Activated CD8-positive, alpha-beta T cell treated with anti-CD3 and anti-CD28 coated beads, Interleukin-2, amount 10 ng/mL, durations not matched to agents 7 days and 5 days (primary cell): ENCODE results near the gene STARD3NL. TPM values are rescaled to one million over a fixed set of nuclear protein-coding genes. Genes with fewer than 3 reads are reported as not detected.
A peak's percentile ranks its signal among the peaks of the same experiment; 100 is the strongest.
"Not testable (repeated sequence)": the region's sequence is repeated elsewhere in the genome, so short reads cannot be mapped to it uniquely, and the experiment has no call there.

Experiments used
- ATAC-seq: fragments of 150-1000 bp; cut with Tn5 transposase; one replicate; pipeline ENCODE4 v1.10.0; 2021; ENCODE audit warnings: moderate library complexity
- CTCF ChIA-PET: fragments of 350-600 bp; sonication (Branson Sonifier 250); formaldehyde crosslinking; loops from one replicate; lab custom pipeline; 2021; ENCODE audit warnings: antibody characterized with exemption; lab: Charles Lee
- POLR2A ChIA-PET: fragments of 350-600 bp; sonication (Branson Sonifier 250); formaldehyde crosslinking; loops from one replicate; lab custom pipeline; 2021; ENCODE audit warnings: antibody characterized with exemption; lab: Charles Lee
- DNase-seq: peaks from one replicate; pipeline ENCODE4 v3.0.0-alpha.2; 2020
- H3K27ac Mint-ChIP-seq: one replicate; pipeline ENCODE4 v1.8.0; 2021; ENCODE audit warnings: mild to moderate bottlenecking, mixed read lengths
- H3K27me3 Mint-ChIP-seq: one replicate; pipeline ENCODE4 v1.8.0; 2021; ENCODE audit warnings: low read depth, mixed read lengths
- H3K36me3 Mint-ChIP-seq: one replicate; pipeline ENCODE4 v1.8.0; 2021; ENCODE audit warnings: low read depth, mixed read lengths
- H3K4me1 Mint-ChIP-seq: one replicate; pipeline ENCODE4 v1.8.0; 2021; ENCODE audit warnings: low read depth, mixed read lengths
- H3K4me3 Mint-ChIP-seq: one replicate; pipeline ENCODE4 v1.8.0; 2021; ENCODE audit warnings: mild to moderate bottlenecking, mixed read lengths
- H3K9me3 Mint-ChIP-seq: one replicate; pipeline ENCODE4 v1.8.0; 2022; ENCODE audit warnings: mixed read lengths; ENCODE audit not compliant: insufficient read depth
- total RNA-seq, 2 experiments: library from RNA; stranded (reverse); gene quantifications; one replicate each; pipeline ENCODE4 v1.2.3, GENCODE V29; 2021

Gene STARD3NL
- total RNA-seq, 2 experiments from 2014 or later, result 24.1 to 25.8 TPM

DNA sequence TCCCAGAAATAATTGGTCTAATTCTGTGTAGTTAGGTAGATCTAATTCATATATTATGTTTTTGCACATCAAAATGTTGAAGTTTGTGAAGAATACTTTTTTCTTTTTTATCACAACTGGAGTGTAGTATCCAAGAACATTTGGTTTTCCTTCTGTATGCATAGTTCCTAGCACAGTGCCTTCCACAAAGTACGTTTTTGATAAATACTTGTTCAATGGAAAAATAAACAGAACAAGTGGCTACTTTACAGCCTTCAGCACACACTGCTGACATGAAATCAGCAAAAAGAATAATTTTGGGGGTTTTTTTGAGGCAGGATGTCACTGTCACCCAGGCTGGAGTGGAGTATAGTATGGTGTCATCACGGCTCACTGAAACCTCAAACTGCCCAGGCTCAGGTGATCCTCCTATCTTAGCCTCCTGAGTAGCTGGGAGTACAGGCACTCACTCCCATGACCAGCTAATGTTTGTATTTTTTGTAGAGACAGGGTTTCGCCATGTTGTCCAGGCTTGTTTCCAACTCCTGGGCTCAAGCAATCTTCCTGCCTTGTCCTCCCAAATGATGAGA is 67.4 kb downstream of the STARD3NL start:
- no peaks in the 10 kb centered on the region for H3K9me3 Mint-ChIP-seq
- ChIA-PET CTCF (interaction anchor here (0.6 to 2.0 kb wide), 3 partner anchors 11 to 122 kb away, joined by 3 to 7 read pairs (median 3); no protein-coding TSS in a partner anchor), POLR2A (interaction anchor here (0.6 kb wide), 1 partner anchor 1706 kb away, joined by 3 read pairs; no protein-coding TSS in a partner anchor)
- DNase-seq, result no peak
- no peaks in the 10 kb centered on the region for H3K27me3 Mint-ChIP-seq
- peak overlapping the region; percentile 80 for H3K27ac Mint-ChIP-seq
- peaks cover 76% of the 10 kb centered on the region for H3K36me3 Mint-ChIP-seq
- peaks cover 38% of the 10 kb centered on the region for H3K4me1 Mint-ChIP-seq
- peak; percentile 57 for ATAC-seq
- peak overlapping the region; percentile 40 for H3K4me3 Mint-ChIP-seq

DNA sequence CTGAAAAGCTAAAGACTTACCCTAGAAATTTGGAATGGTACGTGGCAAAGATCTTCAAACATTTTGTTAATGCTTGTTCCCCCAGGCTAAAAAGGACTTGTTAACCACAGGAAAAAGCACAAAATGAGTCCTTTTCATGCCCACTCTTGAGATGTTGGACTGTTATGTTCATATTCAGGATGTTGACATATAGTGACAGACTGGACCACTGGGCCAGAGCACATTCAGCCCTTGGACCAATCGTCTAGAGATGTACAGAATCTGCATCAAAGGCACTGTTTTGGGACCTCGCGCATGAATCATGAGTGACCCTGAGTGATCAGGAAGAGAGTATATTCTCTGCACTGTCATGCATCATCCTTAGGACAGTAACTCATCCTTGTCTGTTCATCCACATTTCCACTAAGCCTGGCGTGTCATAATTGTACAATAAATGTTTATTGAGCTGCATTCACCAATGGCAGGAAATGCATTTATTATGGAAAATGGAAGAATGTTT is 70.1 kb downstream of the STARD3NL start:
- ATAC-seq, result no peak
- H3K9me3 Mint-ChIP-seq, result no peaks in the 10 kb centered on the region
- no peak for DNase-seq
- peak overlapping the region; percentile 48 for H3K27ac Mint-ChIP-seq
- CTCF ChIA-PET, result interaction anchor here (2.8 kb wide), 1 partner anchor 32 kb away, joined by 7 read pairs; no protein-coding TSS in a partner anchor
- POLR2A ChIA-PET, result interaction anchor here (0.8 kb wide), 1 partner anchor 15 kb away, joined by 3 read pairs; no protein-coding TSS in a partner anchor
- H3K36me3 Mint-ChIP-seq, result peaks cover 69% of the 10 kb centered on the region
- H3K27me3 Mint-ChIP-seq, result no peaks in the 10 kb centered on the region
- peak overlapping the region; percentile 42 for H3K4me3 Mint-ChIP-seq
- peaks cover 41% of the 10 kb centered on the region for H3K4me1 Mint-ChIP-seq

DNA sequence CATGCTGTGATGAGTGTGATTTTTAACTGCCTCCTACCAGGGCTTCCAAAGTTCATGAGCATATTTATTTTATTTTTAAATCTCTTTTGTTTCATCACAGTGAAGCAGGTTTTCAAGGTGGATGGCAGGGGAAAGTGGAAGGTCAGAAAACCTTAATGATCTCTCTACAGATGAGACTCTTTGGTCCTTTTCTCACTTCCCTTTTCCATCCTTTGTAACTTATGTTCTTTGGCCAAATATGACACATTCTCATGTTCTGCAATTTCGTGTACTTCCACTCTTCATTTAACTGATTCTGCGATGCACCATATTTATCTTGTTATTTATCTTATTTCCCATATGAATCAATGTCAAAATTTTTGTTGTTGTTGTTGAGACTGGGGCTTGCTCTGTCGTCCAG is 71.8 kb downstream of the STARD3NL start:
- ChIA-PET POLR2A (interaction anchor here (1.0 kb wide), 1 partner anchor 85 kb away, joined by 3 read pairs; no protein-coding TSS in a partner anchor), CTCF (interaction anchor here (0.9 to 1.8 kb wide), 3 partner anchors 34 to 86 kb away, joined by 3 to 4 read pairs (median 4); no protein-coding TSS in a partner anchor)
- peaks cover 60% of the 10 kb centered on the region for H3K36me3 Mint-ChIP-seq
- H3K27me3 Mint-ChIP-seq, H3K9me3 Mint-ChIP-seq, ATAC-seq, DNase-seq: not testable (repeated sequence)
- peak overlapping the region; percentile 65 for H3K27ac Mint-ChIP-seq
- H3K4me1 Mint-ChIP-seq, result peaks cover 38% of the 10 kb centered on the region
- peak overlapping the region; percentile 74 for H3K4me3 Mint-ChIP-seq

DNA sequence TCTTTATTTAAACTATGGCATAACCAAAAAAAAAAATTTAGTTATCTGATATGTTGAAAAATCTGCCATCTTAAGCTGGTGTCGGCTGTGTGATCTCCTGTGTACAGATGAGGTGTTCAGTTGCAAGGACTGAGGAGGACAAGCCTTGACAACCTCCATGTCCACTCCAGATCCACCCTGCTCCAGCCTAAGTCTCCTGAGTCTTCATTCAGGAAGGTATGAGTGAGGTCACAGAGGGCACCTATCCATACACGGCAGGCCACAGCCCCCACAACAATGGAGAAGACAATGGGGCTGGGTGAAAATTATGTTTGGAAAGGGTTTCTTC is 79.3 kb downstream of the STARD3NL start:
- ATAC-seq, result no peak
- peaks cover 1% of the 10 kb centered on the region for H3K4me1 Mint-ChIP-seq
- no peak for DNase-seq
- no peaks in the 10 kb centered on the region for H3K27me3 Mint-ChIP-seq
- ChIA-PET CTCF (interaction anchor here (1.1 kb wide), 1 partner anchor 78 kb away, joined by 4 read pairs; no protein-coding TSS in a partner anchor), POLR2A (no interaction called here)
- peaks cover 23% of the 10 kb centered on the region for H3K36me3 Mint-ChIP-seq
- H3K27ac Mint-ChIP-seq, result no peak overlapping the region
- H3K9me3 Mint-ChIP-seq, result no peaks in the 10 kb centered on the region
- no peak overlapping the region for H3K4me3 Mint-ChIP-seq

DNA sequence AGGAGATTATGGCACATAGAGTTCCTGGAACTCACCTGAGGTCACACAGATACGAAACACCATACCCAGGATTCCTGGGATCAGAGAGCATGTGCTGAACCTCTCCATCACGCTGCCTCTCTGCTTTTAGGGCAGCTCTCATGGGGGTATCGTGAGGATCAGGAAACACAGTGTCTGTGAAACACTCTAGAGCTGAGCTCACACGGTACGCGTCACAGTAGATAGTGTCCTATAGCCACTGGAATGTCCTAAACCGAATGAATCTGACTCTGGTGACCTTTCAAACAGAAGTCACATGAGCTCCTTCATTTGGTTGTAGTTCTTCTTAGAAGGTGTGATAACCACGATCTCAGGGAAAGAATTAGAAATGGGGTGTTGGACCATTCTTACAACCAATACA is 81.1 kb downstream of the STARD3NL start:
- H3K36me3 Mint-ChIP-seq, result peaks cover 19% of the 10 kb centered on the region
- POLR2A ChIA-PET, ATAC-seq, CTCF ChIA-PET, H3K4me3 Mint-ChIP-seq, H3K9me3 Mint-ChIP-seq, H3K27ac Mint-ChIP-seq, DNase-seq, H3K4me1 Mint-ChIP-seq, H3K27me3 Mint-ChIP-seq: not testable (repeated sequence)

DNA sequence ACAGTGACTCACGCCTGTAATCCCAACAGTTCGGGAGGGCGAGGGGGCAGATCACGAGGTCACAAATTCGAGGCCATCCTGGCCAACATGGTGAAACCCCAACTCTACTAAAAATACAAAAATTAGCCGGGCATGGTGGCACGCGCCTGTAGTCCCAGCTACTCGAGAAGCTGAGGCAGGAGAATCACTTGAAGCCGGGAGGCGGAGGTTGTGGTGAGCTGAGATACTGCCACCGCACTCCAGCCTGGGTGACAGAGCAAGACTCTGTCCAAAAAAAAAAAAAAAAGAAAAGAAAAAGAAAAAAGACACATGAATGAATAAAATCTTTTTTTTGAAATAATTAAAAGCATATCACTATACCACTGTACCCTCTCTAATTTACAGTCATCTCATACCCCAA is 83.6 kb downstream of the STARD3NL start:
- CTCF ChIA-PET, result interaction anchor here (1.3 kb wide), 1 partner anchor 74 kb away, joined by 3 read pairs; no protein-coding TSS in a partner anchor
- ATAC-seq, H3K27me3 Mint-ChIP-seq, DNase-seq, POLR2A ChIA-PET, H3K9me3 Mint-ChIP-seq, H3K27ac Mint-ChIP-seq, H3K4me1 Mint-ChIP-seq: not testable (repeated sequence)
- Mint-ChIP-seq H3K4me3 (peak overlapping the region; percentile 17), H3K36me3 (peaks cover 22% of the 10 kb centered on the region)

DNA sequence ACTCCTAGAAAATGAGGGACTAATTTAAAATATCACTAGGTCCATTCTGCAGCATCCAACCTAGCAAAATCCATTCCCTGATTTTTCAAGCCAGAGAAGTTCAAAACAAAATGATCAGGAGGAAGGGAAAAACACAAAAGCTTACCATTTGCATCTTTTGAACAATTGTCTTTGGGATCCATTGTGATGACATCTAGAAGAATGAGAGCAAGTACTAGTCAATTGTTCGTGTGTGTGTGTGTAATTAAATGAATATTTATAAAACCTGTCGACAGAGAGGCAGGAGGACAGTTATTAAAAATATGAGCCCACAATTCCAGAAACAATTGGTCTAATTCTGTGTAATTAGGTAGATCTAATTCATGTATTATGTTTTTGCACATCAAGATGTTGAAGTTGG is 84.0 kb downstream of the STARD3NL start:
- H3K9me3 Mint-ChIP-seq, POLR2A ChIA-PET, DNase-seq, H3K4me1 Mint-ChIP-seq, ATAC-seq, H3K27me3 Mint-ChIP-seq, H3K27ac Mint-ChIP-seq: not testable (repeated sequence)
- Mint-ChIP-seq H3K4me3 (peak overlapping the region; percentile 5), H3K36me3 (peaks cover 22% of the 10 kb centered on the region)
- CTCF ChIA-PET, result interaction anchor here (1.3 kb wide), 1 partner anchor 74 kb away, joined by 3 read pairs; no protein-coding TSS in a partner anchor

DNA sequence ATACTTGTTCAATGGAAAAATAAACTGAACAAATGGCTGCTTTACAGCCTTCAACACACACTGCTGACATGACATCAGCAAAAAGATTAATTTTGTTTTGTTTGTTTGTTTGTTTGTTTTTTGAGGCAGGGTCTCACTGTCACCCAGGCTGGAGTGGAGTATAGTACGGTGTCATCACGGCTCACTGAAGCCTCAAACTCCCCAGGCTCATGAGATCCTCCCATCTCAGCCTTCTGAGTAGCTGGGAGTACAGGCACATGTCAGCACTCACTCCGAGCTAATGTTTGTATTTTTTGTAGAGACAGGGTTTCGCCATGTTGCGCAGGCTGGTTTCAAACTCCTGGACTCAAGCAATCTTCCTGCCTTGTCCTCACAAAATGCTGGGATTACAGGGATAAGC is 84.5 kb downstream of the STARD3NL start:
- no peak overlapping the region for H3K27ac Mint-ChIP-seq
- H3K36me3 Mint-ChIP-seq, result peaks cover 22% of the 10 kb centered on the region
- DNase-seq (no peak), ATAC-seq (no peak)
- H3K9me3 Mint-ChIP-seq, result no peaks in the 10 kb centered on the region
- H3K4me1 Mint-ChIP-seq, result peaks cover 3% of the 10 kb centered on the region
- H3K27me3 Mint-ChIP-seq, result no peaks in the 10 kb centered on the region
- CTCF ChIA-PET, result interaction anchor here (1.3 kb wide), 1 partner anchor 73 kb away, joined by 3 read pairs; no protein-coding TSS in a partner anchor
- POLR2A ChIA-PET, result no interaction called here
- peak overlapping the region; percentile 8 for H3K4me3 Mint-ChIP-seq

DNA sequence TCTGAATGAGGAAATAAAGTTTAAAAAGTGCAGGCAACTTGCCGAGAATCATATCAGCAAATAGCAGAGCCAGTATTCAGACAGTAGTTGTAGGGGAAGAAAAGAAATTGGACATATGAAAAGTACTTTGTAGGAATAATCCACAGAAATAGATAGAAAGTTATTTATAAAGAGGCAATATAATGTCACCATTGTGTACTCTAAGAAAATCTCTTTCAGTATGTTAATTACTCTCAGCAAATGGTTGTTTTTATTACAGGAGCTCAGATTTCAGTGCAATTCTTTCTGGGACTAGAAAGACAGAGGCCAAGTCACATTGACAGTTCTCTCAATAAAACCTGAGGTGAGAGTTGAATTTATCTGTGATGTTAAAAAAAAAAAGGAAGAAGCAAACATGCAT is 85.2 kb downstream of the STARD3NL start:
- peak overlapping the region; percentile 8 for H3K4me3 Mint-ChIP-seq

DNA sequence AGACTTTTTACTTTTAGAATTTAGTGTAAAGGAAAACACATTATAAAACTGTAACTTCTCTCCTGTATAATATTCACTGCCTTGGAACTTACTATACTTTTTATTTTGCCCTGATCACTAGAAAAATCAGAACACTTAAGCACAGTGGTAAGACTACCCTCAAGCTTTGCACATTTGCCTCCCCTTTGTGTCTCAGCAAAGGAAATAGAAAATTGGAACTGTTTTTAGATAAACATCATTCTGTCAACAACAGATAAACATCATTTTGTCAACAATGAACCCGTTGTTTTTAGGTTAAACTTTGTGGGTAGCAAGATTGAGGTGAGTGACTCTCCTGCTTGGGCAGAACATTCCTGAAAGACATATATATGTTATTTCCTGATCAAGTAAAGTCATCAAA is 86.6 kb downstream of the STARD3NL start:
- Mint-ChIP-seq H3K36me3 (peaks cover 20% of the 10 kb centered on the region), H3K4me3 (peak overlapping the region; percentile 56)
- ATAC-seq, H3K27me3 Mint-ChIP-seq, H3K9me3 Mint-ChIP-seq, H3K4me1 Mint-ChIP-seq, H3K27ac Mint-ChIP-seq, CTCF ChIA-PET, POLR2A ChIA-PET, DNase-seq: not testable (repeated sequence)

More for the DNA sequence above, 85.2 kb downstream of the STARD3NL start:
- ATAC-seq, H3K27ac Mint-ChIP-seq, H3K9me3 Mint-ChIP-seq, H3K27me3 Mint-ChIP-seq, DNase-seq, POLR2A ChIA-PET, H3K4me1 Mint-ChIP-seq, CTCF ChIA-PET: not testable (repeated sequence)
- peaks cover 22% of the 10 kb centered on the region for H3K36me3 Mint-ChIP-seq

DNA sequence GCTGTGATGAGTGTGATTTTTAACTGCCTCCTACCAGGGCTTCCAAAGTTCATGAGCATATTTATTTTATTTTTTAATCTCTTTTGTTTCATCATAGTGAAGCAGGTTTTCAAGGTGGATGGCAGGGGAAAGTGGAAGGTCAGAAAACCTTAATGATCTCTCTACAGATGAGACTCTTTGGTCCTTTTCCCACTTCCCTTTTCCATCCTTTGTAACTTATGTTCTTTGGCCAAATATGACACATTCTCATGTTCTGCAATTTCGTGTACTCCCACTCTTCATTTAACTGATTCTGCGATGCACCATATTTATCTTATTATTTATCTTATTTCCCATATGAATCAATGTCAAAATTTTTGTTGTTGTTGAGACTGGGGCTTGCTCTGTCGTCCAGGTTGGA is 87.9 kb downstream of the STARD3NL start:
- peak overlapping the region; percentile 44 for H3K4me3 Mint-ChIP-seq
- H3K27ac Mint-ChIP-seq, CTCF ChIA-PET, ATAC-seq, POLR2A ChIA-PET, DNase-seq, H3K4me1 Mint-ChIP-seq, H3K27me3 Mint-ChIP-seq, H3K9me3 Mint-ChIP-seq: not testable (repeated sequence)
- H3K36me3 Mint-ChIP-seq, result peaks cover 20% of the 10 kb centered on the region

DNA sequence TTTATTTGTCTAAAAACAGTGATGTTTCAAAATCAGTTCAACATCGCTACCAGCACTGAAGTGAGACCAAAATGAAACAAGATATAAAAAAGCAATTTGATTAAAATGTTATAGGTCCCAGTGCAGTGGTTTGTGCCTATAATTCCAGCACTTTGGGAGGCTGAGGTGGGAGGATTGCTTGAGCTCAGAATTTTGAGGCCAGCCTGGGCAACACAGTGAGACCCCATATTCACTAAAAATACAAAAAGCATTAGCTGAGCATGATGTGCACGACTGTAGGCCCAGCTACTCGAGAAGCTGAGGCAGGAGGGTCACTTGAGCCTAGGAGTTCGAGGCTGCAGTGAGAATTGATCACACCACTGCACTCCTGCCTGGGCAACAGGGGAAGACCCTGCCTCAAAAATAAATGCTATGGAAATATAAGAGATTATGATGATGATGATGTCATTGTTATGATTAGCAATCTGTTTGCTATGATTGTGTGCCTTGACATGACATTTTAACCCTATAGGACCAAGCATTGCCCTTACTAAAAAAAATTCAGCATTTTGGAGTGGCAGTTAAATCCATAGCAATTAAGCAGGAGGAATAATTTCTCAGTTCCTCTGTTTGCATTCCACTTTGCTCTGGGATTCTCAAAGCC is 91.8 kb downstream of the STARD3NL start:
- CTCF ChIA-PET, H3K27ac Mint-ChIP-seq, POLR2A ChIA-PET, H3K9me3 Mint-ChIP-seq, H3K36me3 Mint-ChIP-seq, DNase-seq, H3K27me3 Mint-ChIP-seq, H3K4me3 Mint-ChIP-seq, H3K4me1 Mint-ChIP-seq, ATAC-seq: not testable (repeated sequence)
